ENCODE measurements around the gene PLEKHO2. TPM values are rescaled to one million over a fixed set of nuclear protein-coding genes. Genes with fewer than 3 reads are reported as not detected.

PLEKHO2 gene
- total RNA-seq, 2 donors from 2014 or later, result 8.6 to 31.8 TPM

- intact Hi-C loops (cut with DNase I), result loop anchor here (5.0 kb wide), 1 partner anchor 163 kb away; no protein-coding TSS in a partner anchor
- no peak overlapping the region for H3K27ac ChIP-seq
These were observed 63.6 kb downstream of the PLEKHO2 start for GRCh38 chr15:64905119-64905831.

GRCh38 chr15:64905941-64906340, 64.2 kb downstream of the PLEKHO2 start:
- H3K27ac ChIP-seq, result no peak overlapping the region
- no peak for DNase-seq (ENCODE audit: low spot score)
- H3K4me3 ChIP-seq, result no peak overlapping the region
- no peaks in the 10 kb centered on the region for H3K36me3 ChIP-seq
- intact Hi-C loops (cut with DNase I), result loop anchor here (5.0 kb wide), 1 partner anchor 164 kb away; no protein-coding TSS in a partner anchor
- 91% methylated on average over 9 of the region's 9 CpGs for WGBS
- TF ChIP-seq POLR2A (IDR thresholded peaks at IDR 0.05), result no peak
- TF ChIP-seq, protein P1, sequence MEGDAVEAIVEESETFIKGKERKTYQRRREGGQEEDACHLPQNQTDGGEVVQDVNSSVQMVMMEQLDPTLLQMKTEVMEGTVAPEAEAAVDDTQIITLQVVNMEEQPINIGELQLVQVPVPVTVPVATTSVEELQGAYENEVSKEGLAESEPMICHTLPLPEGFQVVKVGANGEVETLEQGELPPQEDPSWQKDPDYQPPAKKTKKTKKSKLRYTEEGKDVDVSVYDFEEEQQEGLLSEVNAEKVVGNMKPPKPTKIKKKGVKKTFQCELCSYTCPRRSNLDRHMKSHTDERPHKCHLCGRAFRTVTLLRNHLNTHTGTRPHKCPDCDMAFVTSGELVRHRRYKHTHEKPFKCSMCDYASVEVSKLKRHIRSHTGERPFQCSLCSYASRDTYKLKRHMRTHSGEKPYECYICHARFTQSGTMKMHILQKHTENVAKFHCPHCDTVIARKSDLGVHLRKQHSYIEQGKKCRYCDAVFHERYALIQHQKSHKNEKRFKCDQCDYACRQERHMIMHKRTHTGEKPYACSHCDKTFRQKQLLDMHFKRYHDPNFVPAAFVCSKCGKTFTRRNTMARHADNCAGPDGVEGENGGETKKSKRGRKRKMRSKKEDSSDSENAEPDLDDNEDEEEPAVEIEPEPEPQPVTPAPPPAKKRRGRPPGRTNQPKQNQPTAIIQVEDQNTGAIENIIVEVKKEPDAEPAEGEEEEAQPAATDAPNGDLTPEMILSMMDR (IDR thresholded peaks at IDR 0.05), result no peak
- no peak for TF ChIP-seq POLR2AphosphoS5 (IDR thresholded peaks at IDR 0.05)
- no peaks in the 10 kb centered on the region for H3K9me3 ChIP-seq
- no peaks in the 10 kb centered on the region for H3K27me3 ChIP-seq (replicated peaks; ENCODE audit: insufficient read depth)
- H3K4me1 ChIP-seq (replicated peaks), result no peaks in the 10 kb centered on the region

More at GRCh38 chr15:64905119-64905831, 63.6 kb downstream of the PLEKHO2 start:
- no peak for TF ChIP-seq POLR2A (IDR thresholded peaks at IDR 0.05)
- TF ChIP-seq, protein P1 (IDR thresholded peaks at IDR 0.05), result peak; percentile 44 to 75 (median 57)
- 31% methylated on average over 26 of the region's 30 CpGs for WGBS
- no peaks in the 10 kb centered on the region for H3K27me3 ChIP-seq (replicated peaks; ENCODE audit: insufficient read depth)
- H3K9me3 ChIP-seq, result no peaks in the 10 kb centered on the region
- H3K36me3 ChIP-seq, result no peaks in the 10 kb centered on the region
- no peaks in the 10 kb centered on the region for H3K4me1 ChIP-seq (replicated peaks)
- DNase-seq (ENCODE audit: low spot score), result peak; percentile 22
- H3K4me3 ChIP-seq, result no peak overlapping the region

- 96% methylated on average over 3 of the region's 3 CpGs for WGBS
- intact Hi-C loops (cut with DNase I), result loop anchor here (5.0 kb wide), 1 partner anchor 164 kb away; no protein-coding TSS in a partner anchor
These were observed 64.7 kb downstream of the PLEKHO2 start for GRCh38 chr15:64906402-64906801.

GRCh38 chr15:64907991-64908390, 66.3 kb downstream of the PLEKHO2 start:
- Histone ChIP-seq H3K4me3 (no peak overlapping the region), H3K27ac (no peak overlapping the region), H3K36me3 (no peaks in the 10 kb centered on the region), H3K9me3 (no peaks in the 10 kb centered on the region), H3K27me3 (replicated peaks; ENCODE audit: insufficient read depth) (no peaks in the 10 kb centered on the region), H3K4me1 (replicated peaks) (peaks cover 3% of the 10 kb centered on the region)
- TF ChIP-seq, protein P1 (IDR thresholded peaks at IDR 0.05), result no peak
- no peak for TF ChIP-seq POLR2A (IDR thresholded peaks at IDR 0.05)
- no peak for TF ChIP-seq POLR2AphosphoS5 (IDR thresholded peaks at IDR 0.05)
- intact Hi-C loops (cut with DNase I), result loop anchor here (5.0 kb wide), 1 partner anchor 166 kb away; no protein-coding TSS in a partner anchor
- 20% methylated on average over 1 of the region's 1 CpG for WGBS
- no peak for DNase-seq (ENCODE audit: low spot score)

More at GRCh38 chr15:64906402-64906801, 64.7 kb downstream of the PLEKHO2 start:
- H3K4me1 ChIP-seq (replicated peaks), result no peaks in the 10 kb centered on the region
- no peak overlapping the region for H3K27ac ChIP-seq
- H3K27me3 ChIP-seq (replicated peaks; ENCODE audit: insufficient read depth), result no peaks in the 10 kb centered on the region
- DNase-seq (ENCODE audit: low spot score), result no peak
- H3K36me3 ChIP-seq, result no peaks in the 10 kb centered on the region
- no peak overlapping the region for H3K4me3 ChIP-seq
- H3K9me3 ChIP-seq, result no peaks in the 10 kb centered on the region
- TF ChIP-seq, protein P1 (IDR thresholded peaks at IDR 0.05), result no peak
- TF ChIP-seq POLR2A (IDR thresholded peaks at IDR 0.05) (no peak), POLR2AphosphoS5 (IDR thresholded peaks at IDR 0.05) (no peak)

DNA sequence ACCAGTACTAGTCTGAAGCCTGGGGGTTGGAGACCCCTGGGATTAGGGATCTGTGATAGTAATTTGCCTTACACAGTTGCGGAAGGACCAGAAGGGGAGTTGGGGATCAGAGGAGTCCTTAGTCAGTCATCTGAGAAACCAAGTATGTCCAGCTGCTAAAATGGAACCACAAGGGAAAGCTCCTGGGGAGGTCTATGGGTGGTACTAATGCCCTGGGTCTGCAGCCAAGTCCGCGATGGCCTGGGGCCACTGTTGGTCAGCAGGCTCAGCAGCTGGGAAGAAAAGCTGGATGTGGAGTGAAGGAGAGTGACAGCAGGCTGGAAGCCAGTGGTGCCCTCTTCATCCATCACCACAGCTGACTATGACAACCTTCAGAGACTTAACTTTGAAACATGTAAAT, 67.8 kb downstream of the PLEKHO2 start:
- no peak for TF ChIP-seq POLR2AphosphoS5 (IDR thresholded peaks at IDR 0.05)
- TF ChIP-seq POLR2A (IDR thresholded peaks at IDR 0.05), result no peak
- TF ChIP-seq, protein P1 (IDR thresholded peaks at IDR 0.05), result no peak
- DNase-seq (ENCODE audit: low spot score), result no peak
- Histone ChIP-seq H3K4me3 (no peak overlapping the region), H3K4me1 (replicated peaks) (peaks cover 3% of the 10 kb centered on the region), H3K36me3 (no peaks in the 10 kb centered on the region), H3K27ac (no peak overlapping the region), H3K9me3 (no peaks in the 10 kb centered on the region), H3K27me3 (replicated peaks; ENCODE audit: insufficient read depth) (no peaks in the 10 kb centered on the region)
- WGBS, result 95% methylated on average over 3 of the region's 3 CpGs
- intact Hi-C loops (cut with DNase I), result loop anchor here (5.0 kb wide), 1 partner anchor 167 kb away; no protein-coding TSS in a partner anchor
